Stimulated activated CD4-positive, alpha-beta T cell treated with anti-CD3 and anti-CD28 coated beads, Interleukin-1b, Interleukin-23, amount 100 ng/mL, for 1 hour (primary cell): ENCODE measurements around the gene RANBP17.

Experiments
- DNase-seq, 2 donors: peaks; one replicate each; pipeline ENCODE4 v3.0.0-alpha.2; 2020; ENCODE audit warnings: low read depth in 2 of 2

Gene RANBP17

GRCh38 chr5:171092194-171092593 lies 230.4 kb downstream of the RANBP17 start:
- DNase-seq = no peak

DNA sequence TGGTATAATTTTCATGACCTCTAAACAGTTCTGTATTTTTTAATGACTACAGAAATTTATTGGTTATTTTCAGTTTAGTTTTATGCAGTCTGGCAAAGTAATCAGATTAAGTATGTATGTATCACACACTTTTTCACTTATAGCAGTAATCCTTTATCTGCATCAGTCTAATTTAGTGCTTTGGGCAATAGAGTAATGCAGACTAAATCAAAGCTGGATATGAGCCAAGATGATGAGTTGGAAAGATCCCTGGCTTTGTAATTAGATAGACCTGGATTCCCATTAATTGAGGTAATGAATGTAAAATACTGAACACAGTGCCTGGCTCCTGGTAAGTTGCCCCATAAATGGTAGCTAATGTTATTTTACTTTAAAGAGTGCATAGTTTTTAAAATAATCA lies 231.8 kb downstream of the RANBP17 start:
- DNase-seq = no peak

DNA sequence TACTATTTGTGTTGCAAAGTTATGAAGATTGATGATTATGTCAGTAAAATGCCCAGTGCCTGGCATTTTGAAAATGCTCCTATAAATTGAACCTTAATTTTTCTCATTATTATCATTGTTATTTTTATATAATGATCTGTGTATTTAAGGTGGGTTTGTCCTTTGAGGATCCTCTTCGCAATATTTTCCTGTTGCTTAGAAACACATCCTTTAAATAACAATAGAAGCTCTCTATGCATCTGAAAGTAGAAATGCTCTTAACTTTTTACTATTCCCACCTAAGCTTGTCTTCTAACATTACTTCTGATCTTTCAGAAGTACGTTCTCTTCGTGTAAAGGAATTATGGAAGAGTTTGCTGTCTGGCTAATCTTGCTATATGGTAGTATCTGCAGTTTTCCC lies 232.5 kb downstream of the RANBP17 start:
- DNase-seq = no peak

DNA sequence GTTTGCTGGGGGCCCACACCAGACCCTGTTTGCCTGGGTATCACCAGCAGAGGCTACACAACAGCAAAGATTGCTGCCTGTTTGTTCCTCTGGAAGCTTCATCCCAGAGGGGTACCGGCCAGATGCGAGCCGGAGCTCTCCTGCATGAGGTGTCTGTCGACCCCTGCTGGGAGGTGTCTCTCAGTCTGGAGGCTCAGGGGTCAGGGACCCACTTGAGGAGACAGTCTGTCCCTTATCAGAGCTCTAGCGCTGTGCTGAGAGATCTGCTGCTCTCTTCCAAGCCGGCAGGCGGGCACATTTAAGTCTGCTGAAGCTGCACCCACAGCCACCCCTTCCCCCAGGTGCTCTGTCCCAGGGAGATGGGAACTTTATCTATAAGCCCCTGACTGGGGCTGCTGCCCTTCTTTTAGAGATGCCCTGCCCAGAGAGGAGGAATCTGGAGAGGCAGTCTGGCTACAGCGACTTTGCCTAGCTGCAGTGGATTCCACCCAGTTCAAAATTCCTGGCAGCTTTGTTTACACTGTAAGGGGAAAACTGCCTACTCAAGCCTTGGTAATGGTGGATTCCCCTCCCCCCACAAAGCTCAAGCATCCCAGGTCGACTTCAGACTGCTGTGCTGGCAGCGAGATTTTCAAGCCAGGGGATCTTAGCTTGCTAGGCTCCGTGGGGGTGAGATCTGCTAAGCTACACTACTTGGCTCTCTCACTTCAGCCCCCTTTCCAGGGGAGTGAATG lies 241.2 kb downstream of the RANBP17 start:
- DNase-seq = no peak

DNA sequence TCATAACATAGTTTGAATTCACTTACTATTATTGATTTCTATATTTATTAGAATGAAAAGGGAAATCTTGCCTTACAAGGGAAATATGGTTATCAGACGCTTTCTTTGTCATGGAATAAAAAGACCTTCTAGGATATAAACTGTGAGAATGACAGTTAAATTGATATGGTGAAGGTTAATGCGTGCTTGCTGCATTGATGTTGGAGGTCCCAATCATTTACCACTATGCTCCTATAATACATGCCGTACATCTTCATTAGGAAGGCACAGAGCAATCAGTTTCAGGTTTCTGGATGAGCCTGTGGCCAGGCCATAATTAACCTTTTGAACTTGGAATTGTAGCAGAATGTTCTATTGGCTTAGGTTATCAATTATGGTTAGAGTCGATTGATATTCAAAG lies 245.9 kb downstream of the RANBP17 start:
- DNase-seq = no peak

- no peak for DNase-seq
Observed at GRCh38 chr5:171115519-171115918, 253.7 kb downstream of the RANBP17 start.

DNA sequence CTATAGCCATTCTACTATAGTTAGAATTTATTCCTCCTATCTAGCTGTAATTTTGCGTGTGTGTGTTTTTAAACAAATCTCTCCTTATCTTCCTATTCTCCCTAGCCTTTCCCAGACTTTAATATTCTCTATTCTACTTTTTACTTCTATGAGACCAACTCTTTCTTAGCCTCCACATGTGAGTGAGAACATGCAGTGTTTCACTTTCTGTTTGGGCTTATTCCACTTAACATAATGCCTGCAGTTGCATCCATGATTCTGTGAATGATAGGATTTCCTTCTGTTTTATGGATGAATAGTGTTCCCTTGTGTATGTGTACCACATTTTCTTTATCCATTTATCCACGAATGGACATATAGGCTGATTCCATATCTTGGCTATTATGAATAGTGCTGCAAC lies 254.9 kb downstream of the RANBP17 start:
- DNase-seq = no peak

DNA sequence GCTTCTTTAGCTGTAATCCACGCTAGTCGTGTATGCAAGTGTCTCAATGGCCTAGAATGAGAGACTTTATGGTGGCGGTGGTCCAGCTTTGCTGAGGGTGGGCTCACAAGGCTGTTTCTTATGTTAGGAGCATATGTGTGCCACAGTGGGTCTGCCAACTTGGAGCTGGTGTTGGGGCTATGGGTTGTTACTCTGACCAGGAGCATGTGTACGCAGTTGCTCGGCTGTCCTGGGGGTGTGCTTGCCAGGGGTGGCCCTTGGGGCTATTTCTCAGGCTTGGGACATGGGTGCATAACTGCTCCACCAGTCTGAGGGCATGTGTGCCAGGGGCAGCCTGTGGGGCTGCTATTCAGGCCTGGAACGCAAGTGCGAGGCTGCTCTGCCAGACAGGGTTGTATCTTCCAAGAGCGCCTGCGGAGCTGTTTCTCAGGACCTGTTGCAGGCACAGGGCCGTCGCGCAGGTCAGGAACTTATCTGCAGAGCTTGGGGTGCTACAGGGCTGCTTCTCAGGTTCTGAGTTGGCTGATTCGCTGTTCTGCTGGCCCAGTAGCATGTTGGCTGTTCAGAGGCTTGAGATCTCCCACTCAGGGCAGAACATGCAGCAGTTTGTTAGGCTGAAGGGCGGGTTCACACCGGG lies 259.3 kb downstream of the RANBP17 start:
- no peak for DNase-seq

DNA sequence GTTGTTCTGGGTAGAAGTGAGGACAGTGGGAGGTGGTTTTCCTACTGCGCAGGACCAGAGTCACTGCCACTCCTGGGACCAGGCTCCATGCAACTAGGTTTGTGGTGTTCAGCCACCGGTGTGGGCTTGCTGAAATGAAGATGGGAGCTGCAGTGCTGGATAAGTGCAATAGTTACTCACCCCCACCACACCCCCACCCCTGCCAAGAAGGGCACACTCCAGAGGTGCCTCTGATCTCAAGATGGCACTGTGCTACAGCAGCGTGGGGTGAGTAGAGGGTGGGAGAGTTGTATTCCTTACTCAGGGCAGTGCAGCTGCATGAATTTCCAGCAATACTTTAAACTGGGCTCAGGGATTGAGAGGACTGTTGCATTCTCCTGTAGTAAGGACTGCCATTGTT lies 259.8 kb downstream of the RANBP17 start:
- no peak for DNase-seq

DNA sequence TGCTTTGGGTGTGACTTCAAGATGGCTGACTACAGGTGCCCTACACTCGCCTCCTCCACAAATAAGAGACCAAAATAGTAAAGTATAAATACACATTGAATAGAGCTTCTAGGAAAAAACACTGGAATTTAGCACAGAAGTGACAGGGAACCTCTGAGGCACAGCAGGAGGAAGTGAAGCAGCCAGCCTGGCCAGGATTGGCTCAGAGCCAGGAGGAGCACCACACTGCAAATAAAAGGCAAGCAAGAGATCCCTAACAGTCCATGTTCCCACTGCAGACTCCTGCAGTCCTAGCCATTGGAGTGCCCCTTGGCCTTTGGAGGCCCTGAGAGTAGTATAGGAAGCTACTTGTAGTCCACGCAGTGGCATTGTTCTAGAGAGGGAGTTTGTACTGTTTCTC lies 260.6 kb downstream of the RANBP17 start:
- DNase-seq = no peak

DNA sequence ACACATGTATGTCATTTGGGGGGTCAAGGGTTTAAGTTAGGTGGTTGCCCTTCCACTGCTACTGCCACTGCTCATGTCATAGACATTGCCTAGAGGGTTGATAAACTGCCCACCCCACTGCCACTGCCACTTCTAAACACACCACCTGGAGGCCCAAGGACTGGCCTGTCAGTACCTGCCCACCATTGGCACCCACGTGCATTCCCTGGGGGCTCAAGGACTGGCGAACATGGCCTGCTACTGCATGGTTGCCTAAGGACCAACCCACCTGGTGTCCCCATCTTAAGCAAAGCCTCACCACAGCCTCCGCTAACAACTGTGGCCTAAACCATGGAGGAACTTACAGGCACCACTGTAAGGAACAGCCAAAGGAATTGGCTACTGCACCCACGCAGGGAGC lies 261.6 kb downstream of the RANBP17 start:
- DNase-seq = no peak

DNA sequence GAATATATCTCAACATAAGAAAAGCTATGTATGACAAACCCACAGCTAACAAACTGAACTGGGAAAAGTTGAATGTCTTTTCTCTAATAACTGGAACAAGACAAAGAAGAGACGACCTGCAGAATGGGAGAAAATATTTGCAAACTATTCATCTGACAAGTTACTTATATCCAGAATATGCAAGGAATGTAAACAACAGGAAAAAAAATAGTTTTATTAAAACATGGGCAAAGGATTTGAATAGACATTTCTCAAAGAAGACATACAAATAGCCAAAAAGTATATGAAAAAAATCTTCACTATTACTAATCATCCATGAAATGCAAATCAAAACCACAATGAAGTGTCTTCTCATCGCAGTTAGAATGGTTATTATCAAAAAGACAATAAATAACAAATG lies 265.5 kb downstream of the RANBP17 start:
- DNase-seq = no peak

DNA sequence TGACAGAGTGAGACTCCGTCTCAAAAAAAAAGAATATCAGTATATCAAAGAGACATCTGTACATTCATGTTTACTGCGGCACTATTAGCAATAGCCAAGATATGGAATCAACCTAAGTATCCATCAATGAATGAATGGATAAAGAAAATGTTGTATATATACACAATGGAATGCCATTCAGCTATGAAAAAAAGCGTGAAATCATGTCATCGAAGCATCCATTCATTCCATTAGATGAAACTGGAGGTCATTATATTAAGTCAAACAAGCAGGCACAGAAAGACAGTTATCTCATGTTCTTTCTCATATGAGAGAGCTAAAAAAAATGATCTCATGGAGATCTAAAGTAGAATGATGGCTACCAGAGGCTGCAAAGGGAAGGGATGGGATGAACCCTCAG lies 266.3 kb downstream of the RANBP17 start:
- no peak for DNase-seq

- DNase-seq = no peak
Observed at GRCh38 chr5:171129308-171129707, 267.5 kb downstream of the RANBP17 start.

DNA sequence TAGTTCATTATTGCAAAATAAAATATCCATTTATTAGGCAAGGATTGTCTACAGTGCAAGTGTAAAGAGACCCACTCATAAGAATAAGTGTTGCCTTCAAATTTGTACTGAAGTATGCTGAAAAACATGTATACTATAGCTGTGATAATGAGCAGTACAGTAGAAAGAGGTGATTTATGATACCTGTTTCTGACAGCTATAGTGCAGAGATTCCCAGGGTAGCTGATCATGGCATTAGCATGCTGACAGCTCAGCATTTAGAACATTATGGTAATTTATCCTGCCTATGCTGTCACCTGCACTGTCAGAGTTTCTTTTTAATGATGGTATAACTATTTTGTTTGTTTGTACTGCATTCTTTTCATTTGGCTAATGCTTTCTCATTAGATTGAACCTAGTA lies 269.7 kb downstream of the RANBP17 start:
- no peak for DNase-seq

GRCh38 chr5:171137768-171138525 lies 276.1 kb downstream of the RANBP17 start:
- no peak for DNase-seq

DNA sequence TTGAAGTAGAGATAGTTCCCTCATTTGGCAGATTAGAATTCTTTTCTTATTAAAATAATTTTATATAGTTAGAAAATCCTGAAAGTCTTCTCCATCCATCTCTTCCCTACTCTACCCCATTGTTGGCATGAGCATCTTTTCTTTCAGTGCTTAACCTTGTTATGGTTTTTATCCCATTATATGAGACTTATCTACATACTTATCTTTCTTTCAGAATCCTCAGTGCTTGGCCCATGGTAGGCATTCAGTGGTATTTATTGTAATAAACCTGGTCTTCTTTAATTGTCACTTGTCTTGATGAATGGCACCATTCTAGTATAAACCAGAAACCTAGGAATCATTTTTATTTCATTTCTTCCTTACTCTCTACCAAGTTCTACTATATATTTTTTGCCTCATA lies 277.4 kb downstream of the RANBP17 start:
- DNase-seq = no peak

DNA sequence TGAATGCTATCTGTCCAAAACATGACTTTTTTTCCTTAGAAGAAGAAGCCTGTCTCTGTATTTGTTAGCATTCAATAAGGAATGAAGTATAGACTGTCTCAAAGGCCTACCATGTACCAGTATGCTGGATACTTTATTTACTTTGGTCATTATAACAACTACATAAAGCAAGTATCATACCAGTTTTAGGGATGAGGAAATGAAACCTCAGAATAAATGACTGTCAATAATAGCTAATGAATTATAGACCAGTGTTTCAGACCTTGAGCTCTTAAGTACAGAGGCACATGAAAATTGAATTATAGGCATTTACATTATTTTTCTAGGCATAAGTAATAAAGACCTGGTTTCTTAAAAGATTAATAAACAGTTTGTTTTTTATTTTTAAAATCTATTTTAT lies 280.8 kb downstream of the RANBP17 start:
- no peak for DNase-seq

GRCh38 chr5:171143171-171143570 lies 281.4 kb downstream of the RANBP17 start:
- no peak for DNase-seq

- DNase-seq = no peak
Observed at GRCh38 chr5:171143926-171144325, 282.1 kb downstream of the RANBP17 start.

DNA sequence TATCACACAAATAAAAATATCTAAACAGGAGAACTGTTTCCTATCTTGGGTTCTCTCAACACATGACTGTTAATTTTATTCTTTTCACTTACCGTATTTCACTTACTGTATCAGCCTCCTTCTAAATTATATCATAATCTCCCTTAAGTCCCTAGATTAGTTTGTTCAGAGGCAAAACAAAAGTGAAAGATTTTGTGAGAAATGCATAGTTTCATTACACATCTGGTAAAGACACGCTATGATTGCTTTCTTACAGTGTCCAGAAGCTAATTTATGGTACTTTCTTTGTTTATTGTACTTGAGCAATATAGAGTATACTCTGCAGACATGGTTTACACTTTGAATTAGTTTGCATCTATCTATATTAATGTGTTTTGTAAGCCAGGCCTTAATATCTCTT lies 287.5 kb downstream of the RANBP17 start:
- no peak for DNase-seq

DNA sequence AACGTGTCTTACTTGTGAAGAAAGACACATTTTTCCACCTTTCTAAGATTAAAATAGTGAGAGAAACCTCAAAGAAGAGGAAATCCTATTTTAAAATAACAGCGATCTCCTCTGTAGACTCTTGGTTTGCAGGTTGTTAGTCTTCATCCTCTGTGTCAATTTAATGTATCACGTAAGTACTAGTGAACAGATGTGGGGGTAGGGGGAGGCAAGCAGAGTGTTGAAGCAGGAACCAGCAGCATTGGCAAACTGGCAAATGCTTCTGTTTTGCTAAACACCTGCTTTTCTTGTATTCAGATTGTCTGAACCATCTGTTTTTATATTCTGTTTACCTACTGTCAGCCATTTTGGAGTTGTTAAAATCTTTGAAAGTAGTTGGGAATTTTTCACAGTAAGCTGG lies 288.0 kb downstream of the RANBP17 start:
- DNase-seq = no peak

GRCh38 chr5:171152382-171152781 lies 290.6 kb downstream of the RANBP17 start:
- no peak for DNase-seq
